ENCODE measurements around the gene PTRH1.

PTRH1 gene

GRCh38 chr9:127749090-127749787 is 33.8 kb upstream of the PTRH1 start:
- H3K9me3 ChIP-seq (ENCODE audit: control insufficient read depth, low read length), result no peaks in the 10 kb centered on the region
- no peak for TF ChIP-seq CTCF (IDR thresholded peaks at IDR 0.05)
- H3K4me2 ChIP-seq (ENCODE audit: low read length), result no peak overlapping the region
- no peak overlapping the region for H3K9ac ChIP-seq
- H3K36me3 ChIP-seq (ENCODE audit: control insufficient read depth, insufficient read depth, low read length), result no peaks in the 10 kb centered on the region
- H3K4me3 ChIP-seq (ENCODE audit: low read depth, low read length), result no peak overlapping the region
- peaks cover 4% of the 10 kb centered on the region for H3K27me3 ChIP-seq (ENCODE audit: control insufficient read depth, insufficient read depth, low read length)
- no peak overlapping the region for H3K27ac ChIP-seq
- no peak overlapping the region for H2AFZ ChIP-seq
- H3K79me2 ChIP-seq, result no peaks in the 10 kb centered on the region
- no peaks in the 10 kb centered on the region for H3K4me1 ChIP-seq

GRCh38 chr9:127746959-127747569 is 31.6 kb upstream of the PTRH1 start:
- Histone ChIP-seq H3K4me2 (ENCODE audit: low read length) (no peak overlapping the region), H3K27me3 (ENCODE audit: control insufficient read depth, insufficient read depth, low read length) (no peaks in the 10 kb centered on the region), H3K4me1 (no peaks in the 10 kb centered on the region), H3K9me3 (ENCODE audit: control insufficient read depth, low read length) (no peaks in the 10 kb centered on the region), H3K9ac (no peak overlapping the region), H3K79me2 (no peaks in the 10 kb centered on the region), H2AFZ (no peak overlapping the region), H3K4me3 (ENCODE audit: low read depth, low read length) (no peak overlapping the region), H3K36me3 (ENCODE audit: control insufficient read depth, insufficient read depth, low read length) (no peaks in the 10 kb centered on the region), H3K27ac (no peak overlapping the region)
- no peak for TF ChIP-seq CTCF (IDR thresholded peaks at IDR 0.05)

GRCh38 chr9:127744398-127745110 is 29.1 kb upstream of the PTRH1 start:
- no peak overlapping the region for H3K4me2 ChIP-seq (ENCODE audit: low read length)
- H3K9ac ChIP-seq, result no peak overlapping the region
- no peaks in the 10 kb centered on the region for H3K36me3 ChIP-seq (ENCODE audit: control insufficient read depth, insufficient read depth, low read length)
- H3K4me3 ChIP-seq (ENCODE audit: low read depth, low read length), result no peak overlapping the region
- no peaks in the 10 kb centered on the region for H3K27me3 ChIP-seq (ENCODE audit: control insufficient read depth, insufficient read depth, low read length)
- TF ChIP-seq CTCF (IDR thresholded peaks at IDR 0.05), result no peak
- no peak overlapping the region for H3K27ac ChIP-seq
- no peaks in the 10 kb centered on the region for H3K9me3 ChIP-seq (ENCODE audit: control insufficient read depth, low read length)
- no peak overlapping the region for H2AFZ ChIP-seq
- H3K4me1 ChIP-seq, result no peaks in the 10 kb centered on the region
- H3K79me2 ChIP-seq, result no peaks in the 10 kb centered on the region

- H3K4me2 ChIP-seq (ENCODE audit: low read length), result peak overlapping the region; percentile 45
- H3K27me3 ChIP-seq (ENCODE audit: control insufficient read depth, insufficient read depth, low read length), result no peaks in the 10 kb centered on the region
- H3K4me3 ChIP-seq (ENCODE audit: low read depth, low read length), result peak overlapping the region; percentile 6
- no peak overlapping the region for H2AFZ ChIP-seq
- H3K4me1 ChIP-seq, result no peaks in the 10 kb centered on the region
- TF ChIP-seq CTCF (IDR thresholded peaks at IDR 0.05), result no peak
- no peaks in the 10 kb centered on the region for H3K79me2 ChIP-seq
- no peak overlapping the region for H3K27ac ChIP-seq
- no peaks in the 10 kb centered on the region for H3K36me3 ChIP-seq (ENCODE audit: control insufficient read depth, insufficient read depth, low read length)
- H3K9ac ChIP-seq, result no peak overlapping the region
- H3K9me3 ChIP-seq (ENCODE audit: control insufficient read depth, low read length), result no peaks in the 10 kb centered on the region
These were observed 27.1 kb upstream of the PTRH1 start for GRCh38 chr9:127742435-127743088.

All from parathyroid adenoma (tissue), 2 donors.